Measurements from ENCODE around the gene CCER1.

CCER1 gene

DNA sequence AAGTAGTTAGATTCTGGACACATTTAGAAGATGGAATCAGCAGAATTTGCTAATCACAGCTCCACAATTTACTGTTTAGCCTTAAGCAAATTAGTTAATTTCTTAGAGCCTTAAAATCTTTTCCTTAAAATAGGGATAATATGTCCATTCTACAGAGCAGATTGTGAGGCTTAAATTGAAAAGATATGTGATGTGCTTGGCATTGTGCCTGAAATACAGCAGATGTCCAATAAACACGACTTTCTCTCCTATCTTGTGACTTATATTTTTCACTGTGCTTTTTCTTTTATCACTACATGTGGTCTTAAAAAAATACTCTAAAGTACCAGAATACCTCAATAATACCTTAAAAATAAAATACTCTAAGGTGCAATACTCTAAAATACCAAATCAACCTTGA, 30.6 kb downstream of the CCER1 start:
- no peaks in the 10 kb centered on the region for H3K9me3 ChIP-seq (ENCODE audit: control insufficient read depth in 2 of 2, low read length in 2 of 2)
- no peaks in the 10 kb centered on the region for H3K4me1 ChIP-seq (ENCODE audit: control insufficient read depth, insufficient read depth, low read length)
- H3K36me3 ChIP-seq (ENCODE audit: control insufficient read depth in 2 of 2, insufficient read depth in 2 of 2, low read length in 2 of 2): no peaks in the 10 kb centered on the region
- H3K4me3 ChIP-seq (ENCODE audit: low read length in 2 of 2): no peak overlapping the region
- no peaks in the 10 kb centered on the region for H3K27me3 ChIP-seq (ENCODE audit: control insufficient read depth in 1 of 2, insufficient read depth in 2 of 2, low read length in 2 of 2)
- no peak overlapping the region for H3K9ac ChIP-seq (ENCODE audit: low read length in 2 of 2)
- H3K27ac ChIP-seq (ENCODE audit: low read length): no peak overlapping the region

DNA sequence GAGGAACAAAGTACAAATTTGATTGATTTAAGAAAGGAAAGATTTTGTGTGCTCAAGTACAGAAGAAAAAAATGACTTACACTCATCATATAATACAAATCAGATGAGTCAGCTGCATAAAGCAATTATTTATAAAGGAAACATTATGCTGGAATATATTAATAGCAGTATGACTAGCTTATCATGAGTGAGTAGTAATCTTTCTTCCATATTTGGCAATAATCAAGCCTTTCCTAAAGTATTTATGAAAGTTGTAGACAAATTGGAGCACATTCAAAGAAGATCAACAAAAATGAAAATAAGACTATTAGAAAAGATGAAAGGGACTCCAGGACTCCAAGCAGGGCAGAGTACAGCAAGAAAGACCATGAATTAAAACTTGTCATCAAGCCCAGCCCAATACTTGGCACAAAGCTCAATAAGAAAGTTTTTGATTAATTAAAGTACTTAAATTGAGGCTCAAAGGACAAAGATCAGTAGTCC, 32.8 kb downstream of the CCER1 start:
- no peak overlapping the region for H3K4me3 ChIP-seq (ENCODE audit: low read length in 2 of 2)
- H3K4me1 ChIP-seq (ENCODE audit: control insufficient read depth, insufficient read depth, low read length): no peaks in the 10 kb centered on the region
- no peaks in the 10 kb centered on the region for H3K27me3 ChIP-seq (ENCODE audit: control insufficient read depth in 1 of 2, insufficient read depth in 2 of 2, low read length in 2 of 2)
- H3K36me3 ChIP-seq (ENCODE audit: control insufficient read depth in 2 of 2, insufficient read depth in 2 of 2, low read length in 2 of 2): no peaks in the 10 kb centered on the region
- no peak overlapping the region for H3K27ac ChIP-seq (ENCODE audit: low read length)
- H3K9me3 ChIP-seq (ENCODE audit: control insufficient read depth in 2 of 2, low read length in 2 of 2): no peaks in the 10 kb centered on the region
- no peak overlapping the region for H3K9ac ChIP-seq (ENCODE audit: low read length in 2 of 2)

DNA sequence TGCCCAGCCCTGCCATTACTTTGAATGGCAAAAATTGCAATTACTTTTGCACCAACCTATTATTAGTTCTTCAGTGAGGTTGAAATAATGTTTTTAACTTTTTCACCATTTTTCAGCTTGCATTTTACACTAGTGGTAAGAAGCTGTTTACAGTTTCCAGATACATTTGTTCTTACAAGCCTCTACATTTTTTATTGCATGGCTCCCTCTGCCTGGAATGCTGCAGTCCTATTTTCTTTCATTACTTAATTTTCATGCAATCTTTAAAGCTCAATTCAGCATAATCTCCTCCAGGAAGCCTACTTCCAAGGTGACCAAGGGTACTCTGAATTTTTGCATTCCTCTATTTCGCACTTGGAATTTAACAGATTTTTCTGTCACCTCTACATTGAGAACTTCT, 33.4 kb downstream of the CCER1 start:
- Histone ChIP-seq H3K36me3 (ENCODE audit: control insufficient read depth in 2 of 2, insufficient read depth in 2 of 2, low read length in 2 of 2) (no peaks in the 10 kb centered on the region), H3K9me3 (ENCODE audit: control insufficient read depth in 2 of 2, low read length in 2 of 2) (no peaks in the 10 kb centered on the region), H3K4me3 (ENCODE audit: low read length in 2 of 2) (no peak overlapping the region), H3K9ac (ENCODE audit: low read length in 2 of 2) (no peak overlapping the region), H3K27me3 (ENCODE audit: control insufficient read depth in 1 of 2, insufficient read depth in 2 of 2, low read length in 2 of 2) (no peaks in the 10 kb centered on the region), H3K27ac (ENCODE audit: low read length) (no peak overlapping the region), H3K4me1 (ENCODE audit: control insufficient read depth, insufficient read depth, low read length) (no peaks in the 10 kb centered on the region)

DNA sequence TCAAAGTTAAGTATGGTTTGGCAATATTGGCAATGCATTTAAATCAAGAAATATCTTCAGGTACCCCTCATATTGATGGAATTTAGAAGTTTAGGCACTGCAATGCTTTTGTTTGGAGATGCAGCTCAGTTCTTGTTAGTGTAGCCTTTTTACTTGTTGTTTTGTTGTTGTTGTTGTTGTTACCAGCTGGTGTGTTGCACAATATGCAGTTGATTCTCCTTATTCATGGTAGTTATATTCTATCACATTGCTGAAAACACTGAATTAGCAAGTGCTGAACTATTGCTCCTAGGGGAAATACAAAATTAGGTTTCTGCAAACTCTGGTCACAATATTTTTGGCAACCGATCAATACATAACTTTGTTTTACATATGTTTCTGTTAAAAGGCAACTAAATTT, 34.8 kb downstream of the CCER1 start:
- Histone ChIP-seq H3K4me1 (ENCODE audit: control insufficient read depth, insufficient read depth, low read length) (no peaks in the 10 kb centered on the region), H3K9me3 (ENCODE audit: control insufficient read depth in 2 of 2, low read length in 2 of 2) (no peaks in the 10 kb centered on the region), H3K27me3 (ENCODE audit: control insufficient read depth in 1 of 2, insufficient read depth in 2 of 2, low read length in 2 of 2) (no peaks in the 10 kb centered on the region), H3K27ac (ENCODE audit: low read length) (no peak overlapping the region), H3K9ac (ENCODE audit: low read length in 2 of 2) (no peak overlapping the region), H3K36me3 (ENCODE audit: control insufficient read depth in 2 of 2, insufficient read depth in 2 of 2, low read length in 2 of 2) (no peaks in the 10 kb centered on the region), H3K4me3 (ENCODE audit: low read length in 2 of 2) (no peak overlapping the region)

DNA sequence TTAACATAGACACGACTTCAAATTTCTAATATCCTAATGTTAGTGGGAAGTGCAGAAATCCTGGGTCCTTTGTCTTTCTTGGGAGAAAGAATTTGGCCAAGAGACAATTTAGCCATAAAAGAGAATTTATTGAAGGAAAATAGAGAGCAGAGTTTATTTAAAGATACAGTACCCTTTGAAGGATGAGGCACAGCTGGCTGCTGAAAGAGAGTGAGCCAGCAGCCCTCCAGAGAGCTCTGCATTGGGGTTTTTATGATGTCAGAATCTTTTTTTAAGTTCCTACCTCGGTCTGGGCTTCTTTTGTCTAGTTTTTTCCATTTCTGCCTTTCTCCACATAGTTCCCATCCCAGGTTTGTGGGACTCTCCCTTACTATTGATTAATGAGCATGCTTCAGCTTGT, 37.5 kb downstream of the CCER1 start:
- Histone ChIP-seq H3K36me3 (ENCODE audit: control insufficient read depth in 2 of 2, insufficient read depth in 2 of 2, low read length in 2 of 2) (no peaks in the 10 kb centered on the region), H3K9ac (ENCODE audit: low read length in 2 of 2) (no peak overlapping the region), H3K27me3 (ENCODE audit: control insufficient read depth in 1 of 2, insufficient read depth in 2 of 2, low read length in 2 of 2) (no peaks in the 10 kb centered on the region), H3K9me3 (ENCODE audit: control insufficient read depth in 2 of 2, low read length in 2 of 2) (no peaks in the 10 kb centered on the region), H3K27ac (ENCODE audit: low read length) (no peak overlapping the region), H3K4me1 (ENCODE audit: control insufficient read depth, insufficient read depth, low read length) (no peaks in the 10 kb centered on the region), H3K4me3 (ENCODE audit: low read length in 2 of 2) (no peak overlapping the region)

DNA sequence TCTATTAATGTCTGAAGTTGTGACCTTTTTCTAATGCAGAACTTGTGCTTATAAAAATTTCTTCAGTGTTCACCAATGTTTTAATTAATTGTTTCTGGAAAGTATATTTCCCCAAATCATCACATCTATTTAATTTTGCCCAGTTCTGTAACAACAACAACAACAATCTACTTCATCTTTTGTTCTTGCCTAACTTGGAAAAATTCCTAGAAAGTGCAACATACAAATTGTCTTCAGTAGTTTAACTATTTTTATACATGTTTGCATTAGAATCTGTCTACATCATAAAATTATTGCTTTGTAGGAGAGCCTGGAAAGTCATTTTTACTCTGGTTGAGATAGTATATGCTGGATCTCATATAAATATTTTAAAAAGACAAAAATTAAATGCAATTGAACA, 38.5 kb downstream of the CCER1 start:
- H3K9me3 ChIP-seq (ENCODE audit: control insufficient read depth in 2 of 2, low read length in 2 of 2): no peaks in the 10 kb centered on the region
- no peak overlapping the region for H3K4me3 ChIP-seq (ENCODE audit: low read length in 2 of 2)
- H3K36me3 ChIP-seq (ENCODE audit: control insufficient read depth in 2 of 2, insufficient read depth in 2 of 2, low read length in 2 of 2): no peaks in the 10 kb centered on the region
- no peak overlapping the region for H3K27ac ChIP-seq (ENCODE audit: low read length)
- H3K4me1 ChIP-seq (ENCODE audit: control insufficient read depth, insufficient read depth, low read length): no peaks in the 10 kb centered on the region
- no peaks in the 10 kb centered on the region for H3K27me3 ChIP-seq (ENCODE audit: control insufficient read depth in 1 of 2, insufficient read depth in 2 of 2, low read length in 2 of 2)
- H3K9ac ChIP-seq (ENCODE audit: low read length in 2 of 2): no peak overlapping the region

DNA sequence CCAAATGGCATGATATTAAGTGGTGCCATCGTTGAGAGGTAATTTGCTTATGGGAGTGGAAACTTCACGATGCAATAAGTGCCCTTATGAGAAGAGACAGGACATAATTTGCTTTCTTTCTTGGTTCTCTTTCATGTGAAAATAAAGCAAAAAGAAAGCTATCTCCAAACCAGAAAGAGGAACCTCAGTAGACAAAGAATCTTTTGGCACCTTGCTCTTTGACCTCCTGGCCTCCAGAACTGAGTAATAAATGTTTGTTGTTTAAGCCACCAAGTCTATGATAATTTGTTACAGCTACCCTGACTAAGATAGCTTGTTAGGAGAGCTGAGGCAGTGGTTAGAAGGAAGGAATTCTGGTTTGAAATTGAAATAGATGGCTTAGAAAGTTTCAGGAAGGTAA, 39.6 kb downstream of the CCER1 start:
- no peaks in the 10 kb centered on the region for H3K27me3 ChIP-seq (ENCODE audit: control insufficient read depth in 1 of 2, insufficient read depth in 2 of 2, low read length in 2 of 2)
- no peaks in the 10 kb centered on the region for H3K36me3 ChIP-seq (ENCODE audit: control insufficient read depth in 2 of 2, insufficient read depth in 2 of 2, low read length in 2 of 2)
- H3K4me1 ChIP-seq (ENCODE audit: control insufficient read depth, insufficient read depth, low read length): no peaks in the 10 kb centered on the region
- no peaks in the 10 kb centered on the region for H3K9me3 ChIP-seq (ENCODE audit: control insufficient read depth in 2 of 2, low read length in 2 of 2)
- no peak overlapping the region for H3K27ac ChIP-seq (ENCODE audit: low read length)
- H3K9ac ChIP-seq (ENCODE audit: low read length in 2 of 2): no peak overlapping the region
- no peak overlapping the region for H3K4me3 ChIP-seq (ENCODE audit: low read length in 2 of 2)

DNA sequence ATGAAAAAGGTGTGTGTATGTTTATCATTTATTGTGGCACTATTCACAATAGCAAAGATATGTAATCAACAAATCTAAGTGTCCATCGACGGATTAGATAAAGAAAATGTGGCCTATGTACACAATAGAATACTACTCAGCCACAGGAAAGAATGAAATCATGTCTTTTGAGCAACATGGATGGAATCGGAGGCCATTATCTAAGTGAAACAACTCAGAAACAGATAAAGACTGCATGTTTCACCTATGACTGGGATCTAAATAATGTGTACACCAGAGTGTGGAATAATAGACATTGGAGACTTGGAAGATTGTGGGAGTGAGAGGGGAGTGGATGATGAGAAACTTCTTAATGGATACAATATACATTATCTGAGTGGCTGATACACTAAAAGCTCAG, 44.0 kb downstream of the CCER1 start:
- Histone ChIP-seq H3K9ac (ENCODE audit: low read length in 2 of 2) (no peak overlapping the region), H3K36me3 (ENCODE audit: control insufficient read depth in 2 of 2, insufficient read depth in 2 of 2, low read length in 2 of 2) (no peaks in the 10 kb centered on the region), H3K27ac (ENCODE audit: low read length) (no peak overlapping the region), H3K4me1 (ENCODE audit: control insufficient read depth, insufficient read depth, low read length) (no peaks in the 10 kb centered on the region), H3K4me3 (ENCODE audit: low read length in 2 of 2) (no peak overlapping the region), H3K27me3 (ENCODE audit: control insufficient read depth in 1 of 2, insufficient read depth in 2 of 2, low read length in 2 of 2) (no peaks in the 10 kb centered on the region), H3K9me3 (ENCODE audit: control insufficient read depth in 2 of 2, low read length in 2 of 2) (no peaks in the 10 kb centered on the region)

DNA sequence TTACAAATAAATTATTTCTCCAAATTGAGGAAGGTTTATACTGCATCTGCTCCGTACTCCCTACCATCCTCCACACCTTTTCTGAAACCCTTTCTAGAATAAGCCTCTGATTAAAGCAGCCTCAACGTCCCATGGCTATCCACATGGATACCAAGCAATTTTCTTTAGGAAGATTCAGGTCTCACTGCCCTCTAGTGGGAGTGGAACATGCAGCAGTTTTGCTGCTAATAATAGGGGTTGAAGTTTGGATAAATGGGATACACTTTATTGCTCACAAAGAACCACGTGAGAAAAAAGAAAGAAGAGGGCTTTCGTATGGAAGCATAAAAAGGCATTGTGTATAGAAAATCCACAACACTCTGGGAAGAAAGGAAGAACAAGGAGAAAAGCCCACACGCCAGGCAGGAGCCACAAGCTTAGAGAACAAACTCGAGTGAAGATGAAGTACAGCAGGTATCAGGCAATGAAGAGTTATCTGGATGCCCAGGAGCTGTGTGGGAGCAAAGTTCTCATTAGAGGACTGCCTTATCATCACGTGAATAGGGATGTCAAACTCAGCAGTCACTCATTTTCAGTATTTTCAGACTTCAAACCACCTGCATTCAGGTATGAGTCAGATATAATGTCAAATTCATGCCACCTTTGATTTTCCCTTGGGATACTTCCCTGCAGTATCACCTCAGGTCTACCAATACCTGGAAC, 45.8 kb downstream of the CCER1 start:
- Histone ChIP-seq H3K27me3 (ENCODE audit: control insufficient read depth in 1 of 2, insufficient read depth in 2 of 2, low read length in 2 of 2) (no peaks in the 10 kb centered on the region), H3K9me3 (ENCODE audit: control insufficient read depth in 2 of 2, low read length in 2 of 2) (no peaks in the 10 kb centered on the region), H3K4me3 (ENCODE audit: low read length in 2 of 2) (no peak overlapping the region), H3K9ac (ENCODE audit: low read length in 2 of 2) (no peak overlapping the region), H3K36me3 (ENCODE audit: control insufficient read depth in 2 of 2, insufficient read depth in 2 of 2, low read length in 2 of 2) (no peaks in the 10 kb centered on the region), H3K4me1 (ENCODE audit: control insufficient read depth, insufficient read depth, low read length) (no peaks in the 10 kb centered on the region), H3K27ac (ENCODE audit: low read length) (no peak overlapping the region)

DNA sequence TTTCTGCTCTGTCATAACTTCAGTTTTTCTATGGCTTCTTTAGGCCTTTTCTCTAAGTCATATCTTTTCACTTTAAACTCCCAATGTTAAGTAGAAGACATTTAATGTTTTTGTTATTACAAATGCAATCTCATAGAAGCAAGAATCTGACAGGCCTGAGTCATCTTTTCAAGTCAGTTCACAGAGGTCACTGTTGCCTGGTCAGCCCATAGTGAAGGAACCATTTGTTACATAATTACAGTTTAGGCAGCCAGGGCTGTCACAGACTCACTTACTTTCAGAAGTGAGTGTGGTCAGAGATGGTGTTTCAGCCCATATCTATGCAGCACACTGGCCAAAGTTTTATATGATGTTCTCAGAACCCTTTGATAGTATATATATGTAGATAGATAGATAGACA, 46.5 kb downstream of the CCER1 start:
- no peaks in the 10 kb centered on the region for H3K36me3 ChIP-seq (ENCODE audit: control insufficient read depth in 2 of 2, insufficient read depth in 2 of 2, low read length in 2 of 2)
- H3K9ac ChIP-seq (ENCODE audit: low read length in 2 of 2): no peak overlapping the region
- H3K27me3 ChIP-seq (ENCODE audit: control insufficient read depth in 1 of 2, insufficient read depth in 2 of 2, low read length in 2 of 2): no peaks in the 10 kb centered on the region
- no peaks in the 10 kb centered on the region for H3K9me3 ChIP-seq (ENCODE audit: control insufficient read depth in 2 of 2, low read length in 2 of 2)
- no peaks in the 10 kb centered on the region for H3K4me1 ChIP-seq (ENCODE audit: control insufficient read depth, insufficient read depth, low read length)
- no peak overlapping the region for H3K4me3 ChIP-seq (ENCODE audit: low read length in 2 of 2)
- no peak overlapping the region for H3K27ac ChIP-seq (ENCODE audit: low read length)

DNA sequence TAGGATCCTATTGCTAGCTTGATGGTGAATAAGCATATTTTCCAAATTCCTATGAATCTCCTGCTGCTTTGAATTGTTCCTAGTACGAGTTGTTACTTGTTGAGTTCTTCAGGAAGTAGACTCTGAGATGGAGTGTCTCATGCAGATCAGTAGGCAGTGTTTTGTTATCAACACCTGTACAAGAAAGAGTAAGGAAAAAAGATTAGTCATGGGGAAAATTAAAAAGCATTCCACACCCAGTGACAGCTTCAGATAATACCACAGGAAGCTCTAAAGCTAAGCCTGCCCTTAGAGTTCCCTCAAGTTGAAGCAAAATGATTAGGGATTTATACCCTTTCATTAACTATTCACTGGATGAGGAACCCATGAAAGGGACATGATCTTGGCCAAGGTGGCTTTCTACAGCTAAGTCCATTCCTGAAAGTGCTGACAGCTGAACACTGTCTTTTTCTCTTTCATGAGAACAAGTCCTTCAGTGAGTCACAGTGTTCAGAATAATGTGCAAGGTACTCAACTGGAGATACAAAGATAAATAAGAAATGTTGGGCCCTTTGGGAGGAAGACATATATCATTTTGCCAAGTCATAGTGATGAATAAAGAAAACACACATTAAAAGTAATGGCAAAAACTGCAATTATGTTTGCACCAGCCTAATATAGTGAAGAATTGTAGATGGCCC, 49.1 kb downstream of the CCER1 start:
- Histone ChIP-seq H3K9me3 (ENCODE audit: control insufficient read depth in 2 of 2, low read length in 2 of 2) (no peaks in the 10 kb centered on the region), H3K27ac (ENCODE audit: low read length) (no peak overlapping the region), H3K4me1 (ENCODE audit: control insufficient read depth, insufficient read depth, low read length) (no peaks in the 10 kb centered on the region), H3K4me3 (ENCODE audit: low read length in 2 of 2) (no peak overlapping the region), H3K9ac (ENCODE audit: low read length in 2 of 2) (no peak overlapping the region), H3K27me3 (ENCODE audit: control insufficient read depth in 1 of 2, insufficient read depth in 2 of 2, low read length in 2 of 2) (no peaks in the 10 kb centered on the region), H3K36me3 (ENCODE audit: control insufficient read depth in 2 of 2, insufficient read depth in 2 of 2, low read length in 2 of 2) (no peaks in the 10 kb centered on the region)

Data from stomach smooth muscle (tissue), 2 donors.